GM23248 (cell line): ENCODE measurements around the gene FGF21. TPM values are rescaled to one million over a fixed set of nuclear protein-coding genes. Genes with fewer than 3 reads are reported as not detected.
A peak's percentile ranks its signal among the peaks of the same experiment; 100 is the strongest.

Source experiments
- DNase-seq: peaks from one replicate; pipeline ENCODE4 v3.0.0-alpha.2; 2015
- H2AFZ ChIP-seq: fragments of 200-600 bp; sonication (generic); 2 replicates; pipeline ENCODE4 v1.6.1; 2016; ENCODE audit warnings: antibody characterized with exemption
- H3F3A ChIP-seq: fragments of 200-600 bp; sonication (generic); 2 replicates; pipeline ENCODE4 v1.6.1; 2016; ENCODE audit warnings: mild to moderate bottlenecking, antibody characterized with exemption, mixed run types; ENCODE audit not compliant: insufficient read depth
- H3K27ac ChIP-seq: fragments of 200-600 bp; sonication (generic); 2 replicates; pipeline ENCODE4 v1.5.1; 2016; ENCODE audit warnings: mild to moderate bottlenecking
- H3K27me3 ChIP-seq: fragments of 200-600 bp; sonication (generic); replicated peaks from 2 replicates; pipeline ENCODE4 v1.6.1; 2016; ENCODE audit warnings: mild to moderate bottlenecking; ENCODE audit not compliant: insufficient read depth
- H3K36me3 ChIP-seq: fragments of 200-600 bp; sonication (generic); 2 replicates; pipeline ENCODE4 v1.6.1; 2016; ENCODE audit warnings: low read depth, mild to moderate bottlenecking
- H3K4me1 ChIP-seq: fragments of 200-600 bp; sonication (generic); 2 replicates; pipeline ENCODE4 v1.6.1; 2016; ENCODE audit warnings: mild to moderate bottlenecking; ENCODE audit not compliant: insufficient read depth
- H3K4me2 ChIP-seq: fragments of 200-600 bp; sonication (generic); one replicate; pipeline ENCODE4 v1.6.1; 2016; ENCODE audit warnings: mild to moderate bottlenecking; ENCODE audit not compliant: unreplicated experiment
- H3K4me3 ChIP-seq: fragments of 200-600 bp; sonication (generic); 2 replicates; pipeline ENCODE4 v1.5.1; 2016; ENCODE audit warnings: mild to moderate bottlenecking
- H3K79me2 ChIP-seq: fragments of 200-600 bp; sonication (generic); 2 replicates; pipeline ENCODE4 v1.6.1; 2016; ENCODE audit warnings: mild to moderate bottlenecking; ENCODE audit not compliant: insufficient read depth
- H3K9ac ChIP-seq: fragments of 200-600 bp; sonication (generic); 2 replicates; pipeline ENCODE4 v1.6.1; 2016; ENCODE audit warnings: mild to moderate bottlenecking
- H3K9me2 ChIP-seq: fragments of 200-600 bp; sonication (generic); 2 replicates; pipeline ENCODE4 v1.6.1; 2016; ENCODE audit warnings: mixed run types, mild to moderate bottlenecking, moderate library complexity; ENCODE audit not compliant: insufficient read depth
- H3K9me3 ChIP-seq: fragments of 200-600 bp; sonication (generic); one replicate; pipeline ENCODE4 v1.6.1; 2017; ENCODE audit warnings: low read depth
- H4K20me1 ChIP-seq: fragments of 200-600 bp; sonication (generic); 2 replicates; pipeline ENCODE4 v1.6.0; 2016; ENCODE audit not compliant: insufficient read depth
- EZH2 ChIP-seq: fragments of 200-600 bp; sonication (generic); IDR thresholded peaks from 2 replicates; pipeline ENCODE4 v1.6.1; 2018; ENCODE audit warnings: antibody characterized with exemption, mild to moderate bottlenecking; ENCODE audit not compliant: insufficient read depth, poor library complexity, severe bottlenecking
- EZH2phosphoT487 ChIP-seq: fragments of 200-600 bp; sonication (generic); IDR thresholded peaks from 2 replicates; pipeline ENCODE4 v1.6.1; 2018; ENCODE audit warnings: antibody characterized with exemption, moderate library complexity, mild to moderate bottlenecking, low read depth; ENCODE audit not compliant: insufficient read depth
- WGBS, 2 experiments: methylation state at CpG; one replicate each; pipeline ENCODE4 v1.1.6; 2015 to 2017; ENCODE audit warnings: low lambda C conversion rate in 2 of 2, low coverage in 1 of 2; ENCODE audit errors: missing lambda C conversion rate in 2 of 2; 5-methylcytosine and 5-hydroxymethylcytosine counted together
- in situ Hi-C: fragments of 300-500 bp; cut with MboI; formaldehyde crosslinking; loops from 2 replicates; pipeline ENCODE4 v1.15.0; 2020
- polyA plus RNA-seq: library from polyadenylated mRNA; unstranded; fragments of >200 nt; fragmentation: Nextera tagmentation; extraction: Ambion mirVana; gene quantifications from 2 replicates; pipeline ENCODE4 v1.2.1, GENCODE V29; 2016
- total RNA-seq: library from RNA; depleted of rRNA; stranded (reverse); fragments of >200 nt; shearing (Covaris generic); gene quantifications from 2 replicates; pipeline ENCODE4 v1.2.3, GENCODE V29; 2014

The FGF21 gene
- total and polyA plus RNA-seq, 2 experiments from 2014 or later: not detected

- Histone ChIP-seq H3K27me3 (peaks cover 6% of the 10 kb centered on the region; the same call in 1 of the 2 replicates), H2AFZ (0 out of 2 replicates have a peak overlapping the region, but pooled peaks have one; percentile 44), H3K9ac (no peak overlapping the region), H3K9me3 (no peaks in the 10 kb centered on the region), H3K36me3 (no peaks in the 10 kb centered on the region), H3K79me2 (no peaks in the 10 kb centered on the region), H3F3A (peaks cover 4% of the 10 kb centered on the region; the same call in 1 of the 2 replicates), H3K4me3 (peak overlapping the region; percentile 13; the same call in 1 of the 2 replicates), H3K27ac (no peak overlapping the region), H3K4me2 (no peak overlapping the region), H3K4me1 (no peaks in the 10 kb centered on the region), H3K9me2 (no peaks in the 10 kb centered on the region), H4K20me1 (no peaks in the 10 kb centered on the region)
- in situ Hi-C loops: no loop called here
- DNase-seq: peak; percentile 50
- TF ChIP-seq EZH2 (no peak), EZH2phosphoT487 (no peak)
- 8 to 10% methylated on average over 32 to 37 of the region's 38 CpGs for WGBS, 2 experiments
Measured at GRCh38 chr19:48735031-48735615, 20.2 kb upstream of the FGF21 start.

- no peaks in the 10 kb centered on the region for H3K4me1 ChIP-seq
- no peak overlapping the region for H3K27ac ChIP-seq
- H4K20me1 ChIP-seq: no peaks in the 10 kb centered on the region
- WGBS, 2 experiments: 71 to 72% methylated on average over 22 of the region's 22 CpGs
- no peak overlapping the region for H3K4me3 ChIP-seq
- no peak overlapping the region for H3K9ac ChIP-seq
- peaks cover 6% of the 10 kb centered on the region; the same call in 1 of the 2 replicates for H3K27me3 ChIP-seq
- H3F3A ChIP-seq: peaks cover 4% of the 10 kb centered on the region; the same call in 1 of the 2 replicates
- H3K9me2 ChIP-seq: no peaks in the 10 kb centered on the region
- no peak overlapping the region for H3K4me2 ChIP-seq
- H3K36me3 ChIP-seq: no peaks in the 10 kb centered on the region
- H3K79me2 ChIP-seq: no peaks in the 10 kb centered on the region
- no peak for TF ChIP-seq EZH2phosphoT487
- TF ChIP-seq EZH2: no peak
- no peak overlapping the region for H2AFZ ChIP-seq
- H3K9me3 ChIP-seq: no peaks in the 10 kb centered on the region
- in situ Hi-C loops: no loop called here
- no peak for DNase-seq
Measured at GRCh38 chr19:48737360-48737998, 17.8 kb upstream of the FGF21 start.

GRCh38 chr19:48738557-48739403, 16.5 kb upstream of the FGF21 start:
- Histone ChIP-seq H3K27ac (no peak overlapping the region), H3K9ac (no peak overlapping the region), H3K9me2 (no peaks in the 10 kb centered on the region), H3K4me1 (no peaks in the 10 kb centered on the region), H3K4me2 (peak overlapping the region; percentile 70), H3K79me2 (no peaks in the 10 kb centered on the region), H4K20me1 (no peaks in the 10 kb centered on the region), H2AFZ (peak overlapping the region; percentile 56), H3K9me3 (no peaks in the 10 kb centered on the region), H3F3A (peaks cover 4% of the 10 kb centered on the region; the same call in 1 of the 2 replicates), H3K27me3 (peaks cover 6% of the 10 kb centered on the region; the same call in 1 of the 2 replicates), H3K36me3 (no peaks in the 10 kb centered on the region), H3K4me3 (peak overlapping the region; percentile 50)
- in situ Hi-C loops: no loop called here
- TF ChIP-seq EZH2 (no peak), EZH2phosphoT487 (no peak)
- peak; percentile 81 for DNase-seq
- 4 to 8% methylated on average over 62 to 87 of the region's 96 CpGs for WGBS, 2 experiments

- Histone ChIP-seq H3K4me3 (peak overlapping the region; percentile 50), H3K9ac (no peak overlapping the region), H3K79me2 (no peaks in the 10 kb centered on the region), H3K27ac (no peak overlapping the region), H3K9me2 (no peaks in the 10 kb centered on the region), H2AFZ (peak overlapping the region; percentile 56), H3F3A (peaks cover 4% of the 10 kb centered on the region; the same call in 1 of the 2 replicates), H3K36me3 (no peaks in the 10 kb centered on the region), H3K27me3 (peaks cover 6% of the 10 kb centered on the region; the same call in 1 of the 2 replicates), H3K4me2 (no peak overlapping the region), H3K9me3 (no peaks in the 10 kb centered on the region), H4K20me1 (no peaks in the 10 kb centered on the region), H3K4me1 (no peaks in the 10 kb centered on the region)
- WGBS, 2 experiments: 30 to 34% methylated on average over 44 to 47 of the region's 51 CpGs
- TF ChIP-seq EZH2phosphoT487: no peak
- no peak for TF ChIP-seq EZH2
- no peak for DNase-seq
- in situ Hi-C loops: no loop called here
Measured at GRCh38 chr19:48739404-48740163, 15.7 kb upstream of the FGF21 start.
